Measurements from ENCODE around the gene C17orf67. TPM values are rescaled to one million over a fixed set of nuclear protein-coding genes. Genes with fewer than 3 reads are reported as not detected.

C17orf67 gene
- total RNA-seq, 2 donors from 2014 or later, result 4.0 to 4.5 TPM

GRCh38 chr17:56851008-56851407 is 17.3 kb upstream of the C17orf67 start:
- DNase-seq, result no peak
- Mint-ChIP-seq H3K27ac (no peak overlapping the region), H3K4me3 (no peak overlapping the region), H3K4me1 (ENCODE audit: low read depth) (peaks cover 7% of the 10 kb centered on the region), H3K36me3 (ENCODE audit: insufficient read depth in 2 of 2) (peaks cover 4 to 35% of the 10 kb centered on the region in 2 donors), H3K27me3 (ENCODE audit: low read depth) (no peaks in the 10 kb centered on the region), H3K9me3 (no peaks in the 10 kb centered on the region)
- ATAC-seq (replicated peaks in 1 of 2), result no peak

- no peak for ATAC-seq (replicated peaks in 1 of 2)
- Mint-ChIP-seq H3K9me3 (no peaks in the 10 kb centered on the region), H3K27me3 (ENCODE audit: low read depth) (no peaks in the 10 kb centered on the region), H3K4me1 (ENCODE audit: low read depth) (peaks cover 7% of the 10 kb centered on the region), H3K36me3 (ENCODE audit: insufficient read depth in 2 of 2) (peaks cover 4 to 35% of the 10 kb centered on the region in 2 donors), H3K27ac (no peak overlapping the region), H3K4me3 (no peak overlapping the region)
- no peak for DNase-seq
Measured at GRCh38 chr17:56850591-56850990, 16.9 kb upstream of the C17orf67 start.

- ATAC-seq (replicated peaks in 1 of 2), result no peak
- no peaks in the 10 kb centered on the region for H3K27me3 Mint-ChIP-seq (ENCODE audit: low read depth)
- no peak overlapping the region for H3K4me3 Mint-ChIP-seq
- H3K36me3 Mint-ChIP-seq (ENCODE audit: insufficient read depth in 2 of 2), result peaks cover 4 to 35% of the 10 kb centered on the region in 2 donors
- H3K27ac Mint-ChIP-seq, result no peak overlapping the region
- H3K9me3 Mint-ChIP-seq, result no peaks in the 10 kb centered on the region
- no peak for DNase-seq
- H3K4me1 Mint-ChIP-seq (ENCODE audit: low read depth), result peaks cover 7% of the 10 kb centered on the region
Measured at GRCh38 chr17:56849131-56849530, 15.4 kb upstream of the C17orf67 start.

- Mint-ChIP-seq H3K4me3 (no peak overlapping the region), H3K27me3 (ENCODE audit: low read depth) (no peaks in the 10 kb centered on the region), H3K9me3 (no peaks in the 10 kb centered on the region), H3K27ac (no peak overlapping the region), H3K36me3 (ENCODE audit: insufficient read depth in 2 of 2) (peaks cover 4 to 30% of the 10 kb centered on the region in 2 donors), H3K4me1 (ENCODE audit: low read depth) (peaks cover 7% of the 10 kb centered on the region)
- DNase-seq, result no peak
- ATAC-seq (replicated peaks in 1 of 2), result no peak
Measured at GRCh38 chr17:56847106-56847505, 13.4 kb upstream of the C17orf67 start.

- DNase-seq (no peak), ATAC-seq (replicated peaks in 1 of 2) (no peak)
- no peak overlapping the region for H3K4me3 Mint-ChIP-seq
- H3K9me3 Mint-ChIP-seq, result no peaks in the 10 kb centered on the region
- H3K27ac Mint-ChIP-seq, result no peak overlapping the region
- peaks cover 7% of the 10 kb centered on the region for H3K4me1 Mint-ChIP-seq (ENCODE audit: low read depth)
- peaks cover 2 to 27% of the 10 kb centered on the region in 2 donors for H3K36me3 Mint-ChIP-seq (ENCODE audit: insufficient read depth in 2 of 2)
- no peaks in the 10 kb centered on the region for H3K27me3 Mint-ChIP-seq (ENCODE audit: low read depth)
Measured at GRCh38 chr17:56845934-56846333, 12.2 kb upstream of the C17orf67 start.

GRCh38 chr17:56842577-56842976 is 8.9 kb upstream of the C17orf67 start:
- ATAC-seq (replicated peaks in 1 of 2) (no peak), DNase-seq (no peak)
- H3K27me3 Mint-ChIP-seq (ENCODE audit: low read depth), result no peaks in the 10 kb centered on the region
- peaks cover 4 to 17% of the 10 kb centered on the region in 2 donors for H3K36me3 Mint-ChIP-seq (ENCODE audit: insufficient read depth in 2 of 2)
- H3K27ac Mint-ChIP-seq, result no peak overlapping the region
- peaks cover 18% of the 10 kb centered on the region for H3K4me1 Mint-ChIP-seq (ENCODE audit: low read depth)
- H3K9me3 Mint-ChIP-seq, result no peaks in the 10 kb centered on the region
- H3K4me3 Mint-ChIP-seq, result no peak overlapping the region

GRCh38 chr17:56838687-56839086 is 5.0 kb upstream of the C17orf67 start:
- no peak for DNase-seq
- H3K4me1 Mint-ChIP-seq (ENCODE audit: low read depth), result peaks cover 32% of the 10 kb centered on the region
- peaks cover 7 to 14% of the 10 kb centered on the region in 2 donors for H3K36me3 Mint-ChIP-seq (ENCODE audit: insufficient read depth in 2 of 2)
- H3K27me3 Mint-ChIP-seq (ENCODE audit: low read depth), result no peaks in the 10 kb centered on the region
- ATAC-seq (replicated peaks in 1 of 2), result no peak
- peak overlapping the region; percentile 92 for H3K27ac Mint-ChIP-seq
- peak overlapping the region; percentile 62 for H3K4me3 Mint-ChIP-seq
- no peaks in the 10 kb centered on the region for H3K9me3 Mint-ChIP-seq

- no peak overlapping the region for H3K27ac Mint-ChIP-seq
- ATAC-seq (replicated peaks in 1 of 2) (no peak), DNase-seq (no peak)
- peak overlapping the region; percentile 94 to 95 for H3K4me3 Mint-ChIP-seq
- H3K4me1 Mint-ChIP-seq (ENCODE audit: low read depth), result peaks cover 60% of the 10 kb centered on the region
- no peaks in the 10 kb centered on the region for H3K9me3 Mint-ChIP-seq
- peaks cover 6 to 18% of the 10 kb centered on the region in 2 donors for H3K36me3 Mint-ChIP-seq (ENCODE audit: insufficient read depth in 2 of 2)
- H3K27me3 Mint-ChIP-seq (ENCODE audit: low read depth), result no peaks in the 10 kb centered on the region
Measured at GRCh38 chr17:56835264-56835585, 1.5 kb upstream of the C17orf67 start.

GRCh38 chr17:56834380-56835263 is 902 bp upstream of the C17orf67 start:
- peak; percentile 39 to 43 for ATAC-seq (replicated peaks in 1 of 2)
- peaks cover 60% of the 10 kb centered on the region for H3K4me1 Mint-ChIP-seq (ENCODE audit: low read depth)
- H3K4me3 Mint-ChIP-seq, result peak overlapping the region; percentile 94 to 95
- no peaks in the 10 kb centered on the region for H3K9me3 Mint-ChIP-seq
- peak; percentile 77 to 82 for DNase-seq
- peak overlapping the region; percentile 93 for H3K27ac Mint-ChIP-seq
- peaks cover 3 to 16% of the 10 kb centered on the region in 2 donors for H3K36me3 Mint-ChIP-seq (ENCODE audit: insufficient read depth in 2 of 2)
- H3K27me3 Mint-ChIP-seq (ENCODE audit: low read depth), result no peaks in the 10 kb centered on the region

GRCh38 chr17:56833057-56833808 is 487 bp downstream of the C17orf67 start:
- peak overlapping the region; percentile 85 to 95 for H3K4me3 Mint-ChIP-seq
- H3K27me3 Mint-ChIP-seq (ENCODE audit: low read depth), result no peaks in the 10 kb centered on the region
- peak overlapping the region; percentile 74 for H3K27ac Mint-ChIP-seq
- no peaks in the 10 kb centered on the region for H3K9me3 Mint-ChIP-seq
- peaks cover 3 to 13% of the 10 kb centered on the region in 2 donors for H3K36me3 Mint-ChIP-seq (ENCODE audit: insufficient read depth in 2 of 2)
- peak; percentile 65 to 71 for ATAC-seq (replicated peaks in 1 of 2)
- H3K4me1 Mint-ChIP-seq (ENCODE audit: low read depth), result peaks cover 48% of the 10 kb centered on the region
- DNase-seq, result peak; percentile 82 to 84

- H3K27ac Mint-ChIP-seq, result peak overlapping the region; percentile 70
Measured at GRCh38 chr17:56832446-56832845, 1.3 kb downstream of the C17orf67 start.

GRCh38 chr17:56831369-56832095 is 2.2 kb downstream of the C17orf67 start:
- H3K27ac Mint-ChIP-seq, result no peak overlapping the region

More at GRCh38 chr17:56832446-56832845, 1.3 kb downstream of the C17orf67 start:
- Mint-ChIP-seq H3K27me3 (ENCODE audit: low read depth) (no peaks in the 10 kb centered on the region), H3K4me3 (peak overlapping the region; percentile 84 to 85), H3K36me3 (ENCODE audit: insufficient read depth in 2 of 2) (peaks cover 3 to 9% of the 10 kb centered on the region in 2 donors), H3K4me1 (ENCODE audit: low read depth) (peaks cover 40% of the 10 kb centered on the region), H3K9me3 (no peaks in the 10 kb centered on the region)
- DNase-seq, result no peak
- ATAC-seq (replicated peaks in 1 of 2), result no peak

More at GRCh38 chr17:56831369-56832095, 2.2 kb downstream of the C17orf67 start:
- ATAC-seq (replicated peaks in 1 of 2), result no peak
- Mint-ChIP-seq H3K4me1 (ENCODE audit: low read depth) (peaks cover 31% of the 10 kb centered on the region), H3K4me3 (peak overlapping the region; percentile 84 to 85), H3K27me3 (ENCODE audit: low read depth) (no peaks in the 10 kb centered on the region), H3K36me3 (ENCODE audit: insufficient read depth in 2 of 2) (peaks cover under 1 to 3% of the 10 kb centered on the region in 2 donors), H3K9me3 (no peaks in the 10 kb centered on the region)
- no peak for DNase-seq

Measured in activated T-cell treated with anti-CD3 and anti-CD28 coated beads, Interleukin-2, amount 50 U/mL, for 72 hours (primary cell).